HT1080 (cell line): ENCODE measurements around the gene DLEC1. TPM values are rescaled to one million over a fixed set of nuclear protein-coding genes. Genes with fewer than 3 reads are reported as not detected.
A peak's percentile ranks its signal among the peaks of the same experiment; 100 is the strongest.
"Not testable (repeated sequence)": the region's sequence is repeated elsewhere in the genome, so short reads cannot be mapped to it uniquely, and the experiment has no call there.

Experiments
- DNase-seq: peaks from one replicate; pipeline ENCODE4 v3.0.0-alpha.2; 2015; ENCODE audit warnings: low read depth
- total RNA-seq: library from RNA; depleted of rRNA; stranded (reverse); fragments of >200 nt; shearing (Covaris generic); gene quantifications from 2 replicates; pipeline ENCODE4 v1.2.3, GENCODE V29; 2014

DLEC1 gene
- total RNA-seq, 1 experiment from 2014 or later = not detected

- no peak for DNase-seq
Observed at GRCh38 chr3:38017445-38018295, 21.3 kb upstream of the DLEC1 start.

DNA sequence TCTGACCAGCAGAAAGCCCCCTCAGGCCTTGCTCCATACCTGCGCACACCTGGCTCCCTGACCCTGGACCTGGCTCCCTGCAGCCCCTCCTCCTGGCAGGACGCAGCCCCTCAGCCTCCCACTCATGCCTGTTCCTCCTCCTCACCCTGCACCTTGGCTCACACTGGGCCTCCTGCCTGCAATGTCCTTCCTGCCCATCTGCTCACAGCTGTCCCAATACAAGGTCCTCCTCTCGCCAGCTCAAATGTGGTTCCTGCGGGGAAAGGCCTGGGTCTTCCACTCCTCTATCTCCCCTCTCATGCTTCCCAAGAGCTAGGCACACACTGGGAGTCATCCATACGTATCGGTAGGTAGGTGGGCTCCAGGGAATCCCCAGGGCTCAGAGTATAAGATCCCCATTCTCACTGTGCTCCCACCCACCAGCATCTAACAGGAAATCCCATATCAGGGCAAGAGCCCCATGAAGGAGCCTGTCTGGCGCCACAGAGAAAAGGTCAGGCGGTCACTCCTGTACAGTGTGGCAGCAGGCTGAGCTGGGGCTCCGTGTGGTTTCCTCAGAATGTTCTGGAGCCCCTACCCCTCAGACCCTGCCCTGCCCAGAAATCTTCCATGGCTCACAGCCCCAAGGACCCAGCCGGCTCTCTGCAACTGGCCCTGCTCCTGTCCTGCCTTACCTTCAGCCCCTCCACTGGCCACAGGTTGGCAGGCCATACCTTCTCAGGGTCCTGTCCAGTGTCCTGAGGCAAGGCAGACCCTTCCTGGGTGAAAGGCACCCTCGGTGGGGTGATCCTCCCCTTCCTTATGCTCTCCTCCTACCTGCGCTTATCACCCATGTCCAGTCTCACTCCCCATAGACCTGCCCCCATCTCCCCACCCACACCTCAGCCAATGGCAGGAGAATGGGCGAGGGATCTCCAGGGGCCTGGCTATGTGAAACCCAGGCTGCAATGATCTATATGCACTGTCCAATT is 20.4 kb upstream of the DLEC1 start:
- DNase-seq = no peak

DNA sequence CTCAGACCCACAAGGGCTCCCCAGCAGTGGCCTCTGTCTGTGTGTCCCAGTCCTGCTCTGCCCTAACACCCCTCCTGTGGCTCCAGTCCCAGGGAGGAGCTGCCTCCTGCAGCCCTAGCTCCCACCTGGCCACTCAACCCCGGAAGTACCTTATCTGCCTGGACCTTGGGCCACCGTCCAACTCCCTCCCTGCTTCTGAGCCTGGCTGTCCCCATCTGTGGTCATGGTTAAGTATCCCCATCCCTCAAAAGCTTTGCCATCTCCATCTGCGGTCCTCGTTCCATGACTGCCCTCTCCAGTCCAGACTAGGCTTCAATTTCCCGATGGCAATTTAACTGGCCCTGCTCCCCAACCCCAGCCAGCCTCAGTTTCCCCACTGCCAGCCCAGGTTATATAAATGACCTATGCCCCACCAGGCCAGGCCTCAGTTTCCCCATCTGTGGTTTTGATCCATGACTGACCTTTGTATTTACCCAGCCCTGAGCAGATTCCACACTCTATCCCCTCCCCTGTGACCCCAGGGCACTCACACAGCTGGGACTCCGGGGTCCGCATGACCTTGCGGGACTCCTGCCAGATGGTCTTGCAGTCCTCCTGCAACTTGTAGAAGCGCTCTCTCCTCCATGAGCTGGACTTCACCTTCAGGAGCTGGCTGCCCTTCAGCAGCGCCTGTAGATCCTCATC is 19.2 kb upstream of the DLEC1 start:
- no peak for DNase-seq

DNA sequence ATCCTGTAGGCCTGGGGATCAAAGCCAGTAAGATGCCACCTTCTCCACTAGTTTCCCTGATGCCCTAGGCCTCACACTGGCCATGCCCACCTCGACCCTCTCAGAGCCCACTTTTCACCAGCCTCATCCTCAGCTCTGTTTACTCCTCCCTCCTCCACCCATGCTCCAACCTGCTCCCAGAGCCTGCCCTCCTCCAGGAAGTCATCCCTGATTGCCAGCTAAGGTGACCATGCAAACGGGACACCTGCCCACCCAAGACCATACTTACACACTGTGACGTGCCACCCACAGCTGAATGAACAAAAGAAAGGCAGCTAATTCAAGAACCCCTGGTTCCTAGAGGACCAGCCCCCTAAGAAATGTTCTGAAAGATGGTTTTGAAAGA is 18.7 kb upstream of the DLEC1 start:
- no peak for DNase-seq

GRCh38 chr3:38021196-38021595 is 17.8 kb upstream of the DLEC1 start:
- DNase-seq = no peak

- no peak for DNase-seq
Observed at GRCh38 chr3:38022301-38022700, 16.7 kb upstream of the DLEC1 start.

DNA sequence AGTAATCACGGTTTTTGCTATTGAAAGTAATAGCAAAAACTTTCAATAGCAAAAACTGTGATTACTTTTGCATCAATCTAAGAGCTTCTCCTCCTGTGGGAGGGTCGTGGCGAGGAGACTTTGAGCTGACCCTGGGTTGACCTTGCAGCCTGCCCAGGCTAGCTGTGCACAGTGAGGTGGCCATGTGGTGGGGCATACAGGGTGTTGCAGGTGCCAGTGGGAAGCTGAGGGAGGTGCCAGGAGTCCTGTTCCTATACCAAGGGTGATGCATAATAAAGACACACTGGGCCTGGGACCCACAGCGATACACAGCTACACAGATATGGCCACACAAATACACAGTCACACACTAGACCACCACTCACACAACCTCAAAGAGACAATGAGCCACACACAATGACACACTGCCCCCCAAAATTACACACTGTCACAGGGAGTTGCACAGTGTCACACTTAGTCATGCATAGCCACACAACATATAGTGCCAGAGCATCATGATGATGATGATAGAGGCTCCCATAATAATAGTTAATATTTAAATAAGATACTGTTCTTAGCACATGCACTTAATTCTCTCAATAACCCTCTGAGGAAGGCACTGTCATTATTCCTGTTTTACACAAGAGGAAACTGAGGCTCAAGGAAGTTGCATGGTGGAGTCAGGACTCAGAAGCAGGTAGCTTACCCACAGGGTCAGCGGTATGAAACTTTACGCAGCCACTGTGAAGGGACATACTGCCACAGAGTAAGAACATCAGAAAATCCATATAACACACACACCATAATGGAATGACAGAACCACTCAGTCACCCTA is 15.9 kb upstream of the DLEC1 start:
- no peak for DNase-seq

DNA sequence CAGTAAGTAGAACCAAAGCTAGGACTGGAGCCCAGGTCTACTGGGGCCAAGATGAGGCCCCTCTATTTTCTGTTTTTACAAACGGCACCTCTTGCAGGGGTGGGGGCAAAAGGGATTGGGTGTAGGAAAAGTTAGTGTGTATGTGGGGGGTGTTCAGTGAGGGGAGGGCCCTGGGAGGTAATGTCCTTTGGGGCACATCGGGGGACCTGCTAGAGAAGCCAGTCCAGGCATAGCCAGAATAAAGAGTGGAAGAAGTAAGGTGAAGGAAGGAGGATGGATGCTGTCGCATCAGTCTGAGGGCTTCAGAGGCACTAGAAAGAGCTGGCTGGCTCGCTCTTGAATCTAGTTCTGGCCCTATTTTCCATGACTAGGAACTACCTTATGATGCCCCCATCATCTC is 12.2 kb upstream of the DLEC1 start:
- no peak for DNase-seq

DNA sequence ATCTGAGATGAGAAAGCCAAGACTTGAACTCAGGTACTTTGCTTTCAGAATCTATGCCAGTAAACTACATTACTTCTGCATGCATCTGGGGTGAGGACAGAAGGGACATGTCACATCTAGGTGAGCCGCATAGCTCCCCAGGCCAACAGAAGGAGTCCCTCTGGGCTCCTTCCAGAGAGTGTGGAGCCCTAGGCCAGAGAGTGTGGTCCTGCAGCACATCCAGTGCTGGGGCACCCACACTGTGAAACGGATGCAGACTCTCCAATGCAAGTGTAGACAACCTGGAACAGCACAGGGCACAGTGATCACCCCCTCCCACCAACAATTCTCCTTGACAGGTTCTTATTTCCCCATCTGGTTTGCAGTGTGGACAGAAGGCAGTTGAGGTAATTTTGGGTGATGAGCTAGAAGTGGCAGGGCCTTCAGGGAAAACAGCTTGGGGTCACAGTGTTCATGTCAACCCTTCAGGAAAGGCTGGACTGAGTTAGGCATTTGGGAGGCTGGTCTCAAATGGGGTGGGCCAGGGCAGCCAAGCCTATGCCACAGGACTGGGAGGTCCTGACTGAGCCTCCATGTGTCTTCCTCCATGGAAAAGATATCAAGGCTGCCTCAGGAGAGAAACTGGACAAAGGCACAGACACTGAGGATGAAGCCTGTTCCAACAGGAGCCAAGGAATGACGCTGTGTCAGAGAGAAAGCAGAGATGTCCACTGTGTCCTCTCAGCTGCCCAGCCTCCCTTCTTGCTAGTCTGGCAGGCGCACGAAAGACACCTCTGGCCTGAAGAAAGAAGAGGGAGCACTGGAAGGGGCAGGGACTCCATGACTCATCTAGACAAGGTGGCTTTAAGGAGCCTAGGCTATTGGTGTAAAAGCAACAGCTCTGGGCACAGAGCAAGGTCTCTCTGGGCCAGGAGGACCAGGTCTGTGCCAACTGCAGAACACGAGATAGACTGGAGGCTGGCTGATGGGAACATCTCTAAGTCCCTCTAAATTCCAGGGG is 11.2 kb upstream of the DLEC1 start:
- no peak for DNase-seq

DNA sequence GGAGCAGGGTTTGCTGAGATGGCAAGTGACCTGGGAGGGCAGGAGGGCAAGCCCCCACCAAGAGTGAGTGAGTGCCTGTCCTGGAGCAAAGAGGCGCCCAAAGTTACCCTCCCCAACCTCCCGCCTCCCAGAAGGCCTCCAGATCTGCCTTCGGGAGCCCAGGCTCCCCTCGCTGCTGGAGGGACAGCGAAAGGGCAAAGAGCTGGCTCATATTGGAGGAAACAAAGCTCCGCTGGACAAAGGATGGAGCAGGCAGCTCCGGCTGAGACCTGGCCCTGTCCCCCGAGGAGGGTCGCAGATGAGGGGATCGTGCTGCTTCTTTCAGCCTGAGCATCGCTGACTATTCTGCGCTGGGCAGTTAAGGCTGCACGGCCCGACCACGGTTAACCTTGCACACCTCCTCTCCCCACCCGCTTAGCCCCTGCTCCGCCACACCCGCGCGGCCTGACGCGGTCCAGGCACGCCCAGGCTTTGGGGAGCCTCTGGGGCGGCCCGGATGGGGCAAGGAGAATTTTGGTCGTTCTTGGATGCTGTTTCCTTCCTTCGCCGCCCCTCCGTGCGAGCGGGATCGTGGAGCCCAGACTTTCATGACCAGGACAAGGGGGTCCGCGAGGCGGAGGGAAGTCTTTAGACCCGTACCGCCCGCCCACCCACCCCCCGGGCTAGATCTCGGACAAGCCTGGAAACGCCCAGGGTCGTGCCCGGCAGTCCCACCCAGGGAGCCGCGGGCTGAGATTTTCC is 10.2 kb upstream of the DLEC1 start:
- DNase-seq = no peak

- no peak for DNase-seq
Observed at GRCh38 chr3:38029400-38030125, 9.4 kb upstream of the DLEC1 start, which contains the start of gene PLCD1. Gene PLCD1 (minus strand): TSS chr3:38029642. CDS start chr3:38029539, 103 bp downstream.

DNA sequence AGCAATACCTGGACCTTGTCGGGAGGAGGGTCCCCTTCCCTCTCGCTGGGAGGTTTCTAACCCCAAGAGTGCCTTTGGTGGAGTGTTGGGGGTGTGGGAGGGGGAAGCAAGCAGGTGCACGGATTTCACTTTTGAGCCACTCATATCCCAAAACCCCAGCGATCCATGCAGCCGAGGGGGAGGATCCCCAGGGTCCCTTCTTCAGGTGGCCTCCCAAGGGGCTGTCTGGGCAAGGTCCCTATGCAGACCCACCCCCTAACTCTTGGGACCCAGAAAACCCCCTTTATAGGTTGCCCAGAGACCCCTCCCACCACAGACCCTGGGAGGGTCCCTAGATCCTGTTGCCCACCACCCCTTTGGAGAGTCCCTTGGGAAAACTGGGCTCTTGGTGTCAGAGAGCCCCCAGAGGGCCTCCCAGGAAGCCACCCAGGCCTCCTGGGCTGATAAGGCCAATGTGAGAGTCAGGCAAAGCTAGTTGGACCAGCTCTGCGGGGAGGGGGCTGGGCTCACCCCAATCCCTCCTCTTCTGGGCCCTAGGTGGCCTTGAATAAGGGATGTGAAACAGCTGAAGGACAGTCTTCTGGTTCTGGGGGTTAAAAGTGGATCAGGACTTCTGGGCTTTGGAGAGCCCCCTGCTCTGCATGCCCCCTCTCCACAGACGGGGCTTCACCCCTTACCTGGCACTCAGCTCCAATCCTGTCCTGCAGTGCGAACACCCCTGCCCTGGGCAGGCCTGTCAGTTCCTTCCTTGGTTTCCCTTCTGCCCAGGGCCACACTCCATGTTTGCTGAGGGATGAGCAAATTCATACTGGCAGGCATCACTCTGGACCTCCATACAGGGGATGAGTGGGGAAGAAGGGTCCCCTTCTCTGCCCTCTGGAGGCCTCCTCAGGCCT is 8.6 kb upstream of the DLEC1 start:
- no peak for DNase-seq

DNA sequence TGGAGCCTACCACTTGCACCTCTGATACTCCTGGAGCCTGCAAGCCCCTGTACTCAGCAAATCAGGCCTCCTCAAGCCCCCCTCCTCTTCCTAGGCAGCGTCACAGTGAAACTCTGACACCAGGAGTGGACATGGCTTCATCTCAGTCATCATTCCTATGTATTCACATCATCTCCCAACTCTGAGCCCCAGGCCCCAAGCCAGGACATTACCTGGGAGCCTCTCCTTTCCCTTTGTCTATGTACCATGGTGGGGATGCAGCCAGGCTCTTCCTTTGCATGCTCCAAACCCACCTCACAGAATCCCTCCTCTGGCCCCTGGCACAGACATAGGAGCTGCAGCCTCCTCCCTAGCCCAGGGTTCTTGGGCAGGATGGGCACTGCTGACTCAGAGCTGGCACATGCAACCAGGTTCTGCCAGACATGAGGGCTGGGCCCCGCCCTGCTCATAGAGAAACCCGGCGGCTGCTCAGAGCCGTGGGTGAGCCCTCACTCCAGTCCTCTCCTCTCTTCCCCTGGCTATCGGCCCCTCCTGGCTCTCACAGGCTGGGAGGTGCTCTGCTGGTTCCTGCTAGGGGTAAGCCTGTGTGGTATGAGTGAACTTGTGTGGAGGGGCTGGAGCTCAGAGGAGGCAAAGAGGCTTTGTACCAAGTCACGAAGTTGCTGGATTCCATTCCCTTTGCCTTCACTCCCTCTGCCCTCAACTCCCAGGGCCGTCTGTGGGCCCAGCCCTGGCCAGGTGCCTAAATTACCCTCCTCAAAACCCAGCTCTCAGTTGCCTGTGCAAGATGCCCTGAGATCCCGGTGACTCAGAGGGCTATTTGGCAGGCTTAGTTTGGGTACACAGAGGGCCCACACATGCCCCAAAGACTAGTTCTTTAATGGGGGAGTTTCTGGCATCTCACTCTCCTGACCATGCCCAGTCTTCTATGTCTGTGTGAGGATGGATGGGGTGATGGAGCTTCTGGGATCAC is 7.7 kb upstream of the DLEC1 start:
- DNase-seq = peak; percentile 81

GRCh38 chr3:38032328-38032865 is 6.6 kb upstream of the DLEC1 start:
- DNase-seq = no peak

- DNase-seq = not testable (repeated sequence)
Observed at GRCh38 chr3:38033586-38033985, 5.4 kb upstream of the DLEC1 start.
